K562 (cell line): ENCODE results near the gene DGCR2. TPM values are rescaled to one million over a fixed set of nuclear protein-coding genes. Genes with fewer than 3 reads are reported as not detected.

ENCODE experiments used
- ATF7 ChIP-seq: fragments of 450-650 bp; IDR thresholded peaks from 2 replicates; pipeline ENCODE4 v1.7.1; 2014; ENCODE audit warnings: mild to moderate bottlenecking, moderate library complexity
- ESRRA ChIP-seq: fragments of 450-650 bp; IDR thresholded peaks from 2 replicates; pipeline ENCODE4 v1.6.1; 2014; ENCODE audit warnings: low read depth, mild to moderate bottlenecking, moderate library complexity, borderline replicate concordance
- HMG20A ChIP-seq: fragments of 450-650 bp; formaldehyde crosslinking; conservative IDR thresholded peaks from 2 replicates; pipeline ENCODE4 v1.4.0; 2020; ENCODE audit warnings: mild to moderate bottlenecking, mixed read lengths
- HNRNPK ChIP-seq: fragments of 200-400 bp; formaldehyde crosslinking; IDR thresholded peaks from one replicate; pipeline ENCODE4 v1.6.1; 2018; ENCODE audit warnings: mild to moderate bottlenecking, low read depth, low read length; ENCODE audit not compliant: poor library complexity, severe bottlenecking
- MCM2 ChIP-seq: fragments of 450-650 bp; IDR thresholded peaks from 2 replicates; pipeline ENCODE4 v1.6.1; 2017; ENCODE audit warnings: low read depth, mild to moderate bottlenecking
- MEF2D ChIP-seq: conservative IDR thresholded peaks from 2 replicates; pipeline ENCODE4 v1.6.1; 2016; ENCODE audit warnings: low read depth, missing genetic modification characterization, missing compliant biosample characterization
- MTA1 ChIP-seq: fragments of 450-650 bp; IDR thresholded peaks from 2 replicates; pipeline ENCODE4 v1.6.1; 2017; ENCODE audit warnings: borderline replicate concordance
- PML ChIP-seq: IDR thresholded peaks from 2 replicates; pipeline ENCODE4 v1.6.1; 2012; ENCODE audit warnings: low read length, inconsistent platforms
- PRMT5 ChIP-seq: sonication (generic); formaldehyde crosslinking; IDR thresholded peaks from 2 replicates; pipeline ENCODE4 v1.5.0; 2020; ENCODE audit warnings: missing genetic modification reagents
- RBM14 ChIP-seq: fragments of 200-400 bp; formaldehyde crosslinking; IDR thresholded peaks from 2 replicates; pipeline ENCODE4 v1.6.1; 2018; ENCODE audit warnings: low read depth, mild to moderate bottlenecking, low read length, moderate library complexity, borderline replicate concordance; ENCODE audit not compliant: insufficient read depth
- SMAD1 ChIP-seq: fragments of 150-350 bp; IDR thresholded peaks from 2 replicates; pipeline ENCODE4 v1.6.1; 2014; ENCODE audit warnings: low read length, low read depth; ENCODE audit not compliant: partially characterized antibody
- SRSF3 ChIP-seq: fragments of 200-400 bp; formaldehyde crosslinking; IDR thresholded peaks from 2 replicates; pipeline ENCODE4 v1.6.1; 2016; ENCODE audit warnings: mild to moderate bottlenecking, low read length, moderate library complexity; ENCODE audit not compliant: insufficient read depth
- ZNF3 ChIP-seq: fragments of 250-450 bp; sonication (Bioruptor Pico); IDR thresholded peaks from 2 replicates; pipeline ENCODE4 v1.5.0; 2021; ENCODE audit warnings: mild to moderate bottlenecking, moderate library complexity
- ZNF324 ChIP-seq: fragments of 250-450 bp; sonication (Bioruptor Pico); IDR thresholded peaks from 2 replicates; pipeline ENCODE4 v1.4.0; 2020; ENCODE audit warnings: mild to moderate bottlenecking
- polyA plus RNA-seq, 8 experiments: library from polyadenylated mRNA; depleted of rRNA in 4 of 8; stranded (reverse) in 5 of 8; unstranded in 3 of 8; fragments of >200 nt; fragmentation: Nextera tagmentation in 2 of 8; fragmentation: Illumina TruSeq in 1 of 8; extraction: Ambion mirVana in 2 of 8; extraction: Trizol in 1 of 8; gene quantifications; 2 replicates each; pipeline versions ENCODE4 v1.2.1 to v1.2.3, GENCODE V29; 2011 to 2014; ENCODE audit warnings: inconsistent platforms in 1 of 8, missing spikeins in 1 of 8
- total RNA-seq, 7 experiments: library from RNA; depleted of rRNA in 6 of 7; stranded (reverse); fragments of >200 nt in 6 of 7; fragmentation: Illumina TruSeq in 2 of 7; extraction: Trizol in 2 of 7; gene quantifications; 2 replicates each; pipeline versions ENCODE4 v1.2.1 to v1.2.3, GENCODE V29; 2011 to 2021; ENCODE audit warnings: low replicate concordance in 1 of 7
- TF ChIP-seq, protein P1 (sequence below), 2 experiments: fragments of 150-350 bp in 1 of 2; IDR thresholded peaks; 2 replicates each; pipeline ENCODE4 v1.6.1; 2012 to 2016; ENCODE audit warnings: low read depth in 2 of 2, low read length in 2 of 2, mild to moderate bottlenecking in 1 of 2, moderate library complexity in 1 of 2
- TF ChIP-seq, protein P2 (sequence below): fragments of 200-400 bp; formaldehyde crosslinking; IDR thresholded peaks from 2 replicates; pipeline ENCODE4 v1.6.1; 2017; ENCODE audit warnings: mild to moderate bottlenecking, low read depth, low read length, moderate library complexity
- TF ChIP-seq, protein P3 (sequence below): fragments of 250-450 bp; sonication (Bioruptor Pico); IDR thresholded peaks from 2 replicates; pipeline ENCODE4 v1.5.0; 2022; ENCODE audit warnings: mild to moderate bottlenecking
- TF ChIP-seq, protein P4 (sequence below): sonication (generic); formaldehyde crosslinking; IDR thresholded peaks from 2 replicates; pipeline ENCODE4 v1.8.0; 2022; ENCODE audit warnings: mild to moderate bottlenecking, low read depth, missing genetic modification reagents

DGCR2 gene
- total and polyA plus RNA-seq, 9 of the 15 experiments (the other 6 are each of a cell fraction or from before 2014, with no cell fraction given): 0.69 to 101 (median 56.4) TPM

DNA sequence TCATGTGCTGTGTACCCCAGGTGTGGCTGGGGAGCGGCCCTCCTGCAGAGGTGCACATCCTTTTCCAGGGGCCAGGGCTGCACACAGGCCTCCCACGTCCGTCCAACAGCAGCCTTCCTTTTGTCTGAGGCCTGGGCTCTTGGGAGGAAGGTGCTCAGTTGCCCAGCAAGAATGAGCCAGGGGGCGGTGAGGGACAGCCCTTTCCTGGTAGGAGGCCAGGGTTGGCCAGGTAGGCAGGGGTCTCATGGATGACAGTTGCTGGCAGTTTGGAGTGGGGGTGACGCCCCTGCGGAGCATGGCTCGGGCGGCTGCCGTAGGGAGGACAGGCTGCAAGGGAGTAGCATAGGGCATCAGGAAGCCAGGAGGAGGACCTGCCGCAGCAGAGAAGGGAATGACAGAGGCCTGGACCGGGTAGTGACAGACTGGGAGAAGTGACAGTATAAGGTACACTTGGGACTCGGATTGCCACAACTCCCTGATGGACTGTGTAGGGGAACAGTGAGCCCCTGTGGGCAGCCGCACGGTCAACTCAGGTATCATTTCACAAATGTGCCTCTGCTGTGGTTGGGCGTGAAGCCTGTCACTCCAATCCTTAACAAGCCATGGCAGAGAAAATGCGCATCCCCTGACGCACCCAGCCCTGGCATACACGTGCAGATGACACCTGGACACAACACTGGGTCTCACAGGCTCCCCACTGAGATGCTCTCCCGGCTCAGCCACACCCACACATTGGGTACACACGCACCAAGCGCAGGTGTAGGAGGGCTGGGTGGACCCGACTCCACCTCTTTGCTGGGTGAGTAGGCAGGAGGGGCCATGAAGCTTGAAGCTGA, 79.7 kb downstream of the DGCR2 start (continued):
- TF ChIP-seq, protein P1, sequence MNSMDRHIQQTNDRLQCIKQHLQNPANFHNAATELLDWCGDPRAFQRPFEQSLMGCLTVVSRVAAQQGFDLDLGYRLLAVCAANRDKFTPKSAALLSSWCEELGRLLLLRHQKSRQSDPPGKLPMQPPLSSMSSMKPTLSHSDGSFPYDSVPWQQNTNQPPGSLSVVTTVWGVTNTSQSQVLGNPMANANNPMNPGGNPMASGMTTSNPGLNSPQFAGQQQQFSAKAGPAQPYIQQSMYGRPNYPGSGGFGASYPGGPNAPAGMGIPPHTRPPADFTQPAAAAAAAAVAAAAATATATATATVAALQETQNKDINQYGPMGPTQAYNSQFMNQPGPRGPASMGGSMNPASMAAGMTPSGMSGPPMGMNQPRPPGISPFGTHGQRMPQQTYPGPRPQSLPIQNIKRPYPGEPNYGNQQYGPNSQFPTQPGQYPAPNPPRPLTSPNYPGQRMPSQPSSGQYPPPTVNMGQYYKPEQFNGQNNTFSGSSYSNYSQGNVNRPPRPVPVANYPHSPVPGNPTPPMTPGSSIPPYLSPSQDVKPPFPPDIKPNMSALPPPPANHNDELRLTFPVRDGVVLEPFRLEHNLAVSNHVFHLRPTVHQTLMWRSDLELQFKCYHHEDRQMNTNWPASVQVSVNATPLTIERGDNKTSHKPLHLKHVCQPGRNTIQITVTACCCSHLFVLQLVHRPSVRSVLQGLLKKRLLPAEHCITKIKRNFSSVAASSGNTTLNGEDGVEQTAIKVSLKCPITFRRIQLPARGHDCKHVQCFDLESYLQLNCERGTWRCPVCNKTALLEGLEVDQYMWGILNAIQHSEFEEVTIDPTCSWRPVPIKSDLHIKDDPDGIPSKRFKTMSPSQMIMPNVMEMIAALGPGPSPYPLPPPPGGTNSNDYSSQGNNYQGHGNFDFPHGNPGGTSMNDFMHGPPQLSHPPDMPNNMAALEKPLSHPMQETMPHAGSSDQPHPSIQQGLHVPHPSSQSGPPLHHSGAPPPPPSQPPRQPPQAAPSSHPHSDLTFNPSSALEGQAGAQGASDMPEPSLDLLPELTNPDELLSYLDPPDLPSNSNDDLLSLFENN (IDR thresholded peaks at IDR 0.05; ENCODE audit: low read depth in 2 of 2, low read length in 2 of 2): no peak
- TF ChIP-seq ATF7 (no peak), PRMT5 (CRISPR knock-in tag) (no peak), ZNF324 (CRISPR knock-in tag) (no peak), ZNF3 (no peak), MEF2D (tag) (no peak), HNRNPK (no peak), SMAD1 (no peak), RBM14 (no peak), SRSF3 (0 out of 2 replicates have a peak, but pooled peaks have one; percentile 24), MCM2 (no peak), HMG20A (no peak), PML (no peak), MTA1 (no peak), ESRRA (no peak)
- TF ChIP-seq, protein P2, sequence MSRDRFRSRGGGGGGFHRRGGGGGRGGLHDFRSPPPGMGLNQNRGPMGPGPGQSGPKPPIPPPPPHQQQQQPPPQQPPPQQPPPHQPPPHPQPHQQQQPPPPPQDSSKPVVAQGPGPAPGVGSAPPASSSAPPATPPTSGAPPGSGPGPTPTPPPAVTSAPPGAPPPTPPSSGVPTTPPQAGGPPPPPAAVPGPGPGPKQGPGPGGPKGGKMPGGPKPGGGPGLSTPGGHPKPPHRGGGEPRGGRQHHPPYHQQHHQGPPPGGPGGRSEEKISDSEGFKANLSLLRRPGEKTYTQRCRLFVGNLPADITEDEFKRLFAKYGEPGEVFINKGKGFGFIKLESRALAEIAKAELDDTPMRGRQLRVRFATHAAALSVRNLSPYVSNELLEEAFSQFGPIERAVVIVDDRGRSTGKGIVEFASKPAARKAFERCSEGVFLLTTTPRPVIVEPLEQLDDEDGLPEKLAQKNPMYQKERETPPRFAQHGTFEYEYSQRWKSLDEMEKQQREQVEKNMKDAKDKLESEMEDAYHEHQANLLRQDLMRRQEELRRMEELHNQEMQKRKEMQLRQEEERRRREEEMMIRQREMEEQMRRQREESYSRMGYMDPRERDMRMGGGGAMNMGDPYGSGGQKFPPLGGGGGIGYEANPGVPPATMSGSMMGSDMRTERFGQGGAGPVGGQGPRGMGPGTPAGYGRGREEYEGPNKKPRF: no peak
- TF ChIP-seq, protein P3, sequence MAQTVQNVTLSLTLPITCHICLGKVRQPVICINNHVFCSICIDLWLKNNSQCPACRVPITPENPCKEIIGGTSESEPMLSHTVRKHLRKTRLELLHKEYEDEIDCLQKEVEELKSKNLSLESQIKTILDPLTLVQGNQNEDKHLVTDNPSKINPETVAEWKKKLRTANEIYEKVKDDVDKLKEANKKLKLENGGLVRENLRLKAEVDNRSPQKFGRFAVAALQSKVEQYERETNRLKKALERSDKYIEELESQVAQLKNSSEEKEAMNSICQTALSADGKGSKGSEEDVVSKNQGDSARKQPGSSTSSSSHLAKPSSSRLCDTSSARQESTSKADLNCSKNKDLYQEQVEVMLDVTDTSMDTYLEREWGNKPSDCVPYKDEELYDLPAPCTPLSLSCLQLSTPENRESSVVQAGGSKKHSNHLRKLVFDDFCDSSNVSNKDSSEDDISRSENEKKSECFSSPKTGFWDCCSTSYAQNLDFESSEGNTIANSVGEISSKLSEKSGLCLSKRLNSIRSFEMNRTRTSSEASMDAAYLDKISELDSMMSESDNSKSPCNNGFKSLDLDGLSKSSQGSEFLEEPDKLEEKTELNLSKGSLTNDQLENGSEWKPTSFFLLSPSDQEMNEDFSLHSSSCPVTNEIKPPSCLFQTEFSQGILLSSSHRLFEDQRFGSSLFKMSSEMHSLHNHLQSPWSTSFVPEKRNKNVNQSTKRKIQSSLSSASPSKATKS: no peak
- TF ChIP-seq, protein P4, sequence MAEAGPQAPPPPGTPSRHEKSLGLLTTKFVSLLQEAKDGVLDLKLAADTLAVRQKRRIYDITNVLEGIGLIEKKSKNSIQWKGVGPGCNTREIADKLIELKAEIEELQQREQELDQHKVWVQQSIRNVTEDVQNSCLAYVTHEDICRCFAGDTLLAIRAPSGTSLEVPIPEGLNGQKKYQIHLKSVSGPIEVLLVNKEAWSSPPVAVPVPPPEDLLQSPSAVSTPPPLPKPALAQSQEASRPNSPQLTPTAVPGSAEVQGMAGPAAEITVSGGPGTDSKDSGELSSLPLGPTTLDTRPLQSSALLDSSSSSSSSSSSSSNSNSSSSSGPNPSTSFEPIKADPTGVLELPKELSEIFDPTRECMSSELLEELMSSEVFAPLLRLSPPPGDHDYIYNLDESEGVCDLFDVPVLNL (CRISPR knock-in tag): peak; percentile 76
